HG03095 (cell line): ENCODE data around the gene PRKAR1B.
"Not testable (repeated sequence)": the region's sequence is repeated elsewhere in the genome, so short reads cannot be mapped to it uniquely, and the experiment has no call there.

Source experiments
- ATAC-seq: cut with Tn5 transposase; IDR thresholded peaks from one replicate; pipeline ENCODE4 v1.9.1; 2021; ENCODE audit warnings: moderate library complexity; ENCODE audit not compliant: unreplicated experiment

PRKAR1B gene

GRCh38 chr7:563629-564170 is 163.4 kb downstream of the PRKAR1B start:
- ATAC-seq, result no peak

DNA sequence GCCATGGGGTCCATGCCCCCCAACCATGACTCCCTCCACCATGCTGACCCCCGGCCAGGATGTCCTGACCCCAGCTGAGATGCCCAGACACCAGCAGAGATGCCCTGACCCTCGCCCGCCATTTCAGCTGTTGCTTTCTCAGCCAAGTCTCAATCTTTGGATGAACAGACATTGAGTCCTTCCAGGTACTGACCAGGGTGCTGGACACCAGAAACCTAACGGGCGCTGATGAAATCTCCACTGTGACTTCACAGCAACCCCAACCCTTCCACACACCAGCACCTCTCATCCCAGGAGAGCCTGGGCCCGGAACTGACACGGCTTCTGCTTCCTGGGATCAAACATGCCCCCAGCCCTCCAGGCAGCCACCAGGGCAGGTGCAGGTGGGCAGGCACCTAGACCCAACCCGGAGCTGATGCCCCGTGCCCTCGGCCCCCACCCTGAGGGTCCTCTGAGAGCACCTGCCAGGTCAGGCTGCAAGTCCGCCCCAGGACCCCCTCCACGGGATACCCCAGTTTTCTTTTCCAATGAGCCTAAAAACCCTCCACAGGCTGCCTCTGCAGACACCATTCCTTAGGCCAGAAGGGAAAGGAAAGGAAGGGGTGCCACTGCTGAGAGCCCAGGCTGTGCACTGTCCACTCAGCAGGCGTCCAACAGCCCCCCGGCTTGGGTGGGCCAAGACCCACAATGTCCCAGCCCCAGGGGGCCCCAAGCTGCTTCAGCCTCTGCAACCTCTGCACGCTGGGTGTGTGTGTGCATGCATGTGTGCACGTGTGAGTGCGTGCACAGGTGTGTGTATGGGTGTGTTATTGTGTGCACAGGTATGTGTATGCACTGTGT is 164.1 kb downstream of the PRKAR1B start:
- no peak for ATAC-seq

DNA sequence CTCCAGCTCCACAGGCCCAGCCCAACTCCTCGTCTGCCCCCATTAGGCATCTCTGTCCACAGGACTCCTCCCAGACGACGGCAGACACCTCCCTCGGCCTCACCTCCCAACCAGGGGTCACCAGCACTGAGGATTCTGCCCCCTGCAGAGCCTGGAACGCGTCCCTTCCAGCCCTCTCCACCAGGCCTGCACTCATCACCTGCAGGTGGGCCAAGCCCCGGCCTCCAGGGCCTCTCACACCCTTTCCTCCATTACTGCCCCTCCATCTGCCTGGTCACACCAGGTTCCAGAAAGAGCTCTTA is 164.8 kb downstream of the PRKAR1B start:
- ATAC-seq, result no peak

- no peak for ATAC-seq
Measured at GRCh38 chr7:561631-562373, 165.3 kb downstream of the PRKAR1B start.

- no peak for ATAC-seq
Measured at GRCh38 chr7:560966-561630, 166.0 kb downstream of the PRKAR1B start.

- ATAC-seq, result no peak
Measured at GRCh38 chr7:559396-559705, 167.7 kb downstream of the PRKAR1B start.

GRCh38 chr7:557558-557881 is 169.6 kb downstream of the PRKAR1B start:
- ATAC-seq, result no peak

DNA sequence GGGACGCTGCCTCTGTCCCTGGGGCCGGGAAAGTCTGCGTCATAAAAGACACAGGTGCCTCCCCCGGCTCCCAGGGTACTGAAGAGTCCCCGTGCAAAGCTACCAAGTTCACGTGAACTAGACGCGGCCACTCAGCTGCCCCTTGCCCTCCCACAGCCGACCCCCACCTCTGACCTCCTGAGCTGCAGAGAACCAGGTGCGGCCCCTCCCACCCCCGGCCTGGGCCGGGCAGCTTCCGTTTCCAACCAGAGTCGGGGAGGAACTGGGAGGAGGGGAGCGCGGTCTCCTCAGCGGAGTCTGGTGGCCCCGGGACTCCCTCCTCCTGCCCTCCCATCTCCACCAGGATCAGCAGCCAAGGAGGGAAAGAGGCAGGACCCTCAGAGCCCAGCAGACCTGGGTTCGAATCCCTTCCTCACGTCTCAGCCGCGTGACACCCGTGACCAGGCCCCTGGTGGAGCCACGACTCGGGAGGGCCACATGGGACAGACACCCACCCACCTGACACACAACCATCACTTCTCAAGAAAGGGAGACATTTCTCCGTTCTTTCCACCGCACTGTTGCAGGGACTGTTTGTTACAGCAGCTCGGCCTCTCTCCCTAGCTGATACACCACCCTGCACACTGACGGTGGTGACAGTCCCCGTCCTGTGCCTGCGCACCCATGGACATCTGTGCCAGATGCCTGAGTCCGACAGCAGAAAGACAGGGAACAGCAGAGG is 170.1 kb downstream of the PRKAR1B start:
- no peak for ATAC-seq

DNA sequence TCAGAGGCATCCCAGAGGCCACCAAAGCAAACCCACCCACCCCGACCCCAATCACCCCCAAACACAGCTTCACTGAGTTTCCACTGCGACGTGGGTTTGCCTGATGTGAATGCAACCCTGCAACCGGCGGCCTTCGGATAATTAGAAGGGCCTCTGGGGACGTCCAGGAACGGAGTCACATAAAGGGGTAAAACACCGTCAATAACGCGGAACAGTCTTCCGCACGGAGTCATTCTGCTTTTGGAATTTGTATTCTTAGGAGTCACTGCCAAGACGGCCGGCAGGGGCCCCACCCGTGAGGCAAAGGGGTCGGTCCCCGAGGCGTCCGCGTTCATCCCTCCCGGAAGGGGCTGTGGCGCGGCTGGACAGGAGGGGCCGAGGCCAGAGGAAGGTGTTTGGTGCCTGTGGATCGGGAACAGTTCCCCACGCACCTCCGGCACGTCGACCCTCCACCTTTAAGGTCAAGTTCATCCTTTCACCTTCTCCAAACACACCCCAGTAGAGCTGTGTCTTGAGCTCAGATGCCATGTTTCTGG is 170.7 kb downstream of the PRKAR1B start:
- ATAC-seq, result no peak

DNA sequence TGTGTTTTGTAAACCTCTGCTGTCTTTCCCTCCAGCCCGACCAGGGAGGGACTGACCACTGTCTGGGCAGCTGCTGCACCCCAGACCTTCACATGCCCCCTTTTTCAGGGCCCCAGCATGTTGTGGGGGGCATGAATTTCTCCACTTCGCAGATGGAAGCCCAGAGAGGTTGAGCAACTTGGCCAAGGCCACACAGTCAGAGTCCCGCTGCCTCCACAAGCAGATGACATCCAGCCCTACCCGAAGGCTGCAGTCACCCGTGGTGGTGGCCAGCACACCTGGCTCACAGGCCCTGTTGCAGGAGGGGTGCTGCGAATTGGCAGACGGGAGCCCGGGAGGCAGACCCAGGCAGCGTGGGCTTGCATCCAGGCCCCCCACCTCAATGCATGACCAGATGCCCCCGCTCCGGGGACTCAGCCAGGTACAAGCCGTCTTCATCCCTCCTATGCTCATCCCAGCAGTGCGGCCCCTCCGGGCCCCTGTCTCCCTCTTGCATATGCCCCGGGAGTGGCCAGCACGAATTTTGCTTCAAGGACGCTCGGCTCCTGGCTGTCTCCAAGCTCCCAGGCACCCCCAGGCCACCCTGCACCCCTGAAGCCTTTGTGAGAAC is 171.4 kb downstream of the PRKAR1B start:
- ATAC-seq, result no peak

DNA sequence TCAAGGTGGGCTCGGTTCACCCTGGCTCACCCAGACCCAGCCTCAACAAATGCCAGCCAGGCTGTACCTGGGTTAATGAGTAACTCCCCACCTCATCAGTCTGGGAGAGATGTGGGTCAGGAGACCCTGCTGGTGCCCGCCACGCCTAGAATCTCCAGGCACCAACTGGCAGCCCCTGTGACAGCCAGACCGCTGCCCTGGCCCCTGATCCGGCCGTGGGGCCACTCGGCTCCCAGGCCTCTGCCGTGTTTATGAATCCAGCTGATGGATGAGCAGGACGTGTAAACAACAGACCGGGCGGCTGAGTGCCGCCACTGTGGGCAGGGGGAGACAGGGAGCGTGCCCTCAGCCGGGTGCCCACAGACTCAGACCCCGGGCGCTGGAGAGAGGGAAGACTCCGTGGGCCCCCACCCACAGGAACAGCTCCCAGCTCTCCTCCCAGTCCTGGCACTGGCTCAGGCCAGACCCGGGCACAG is 173.4 kb downstream of the PRKAR1B start:
- no peak for ATAC-seq

DNA sequence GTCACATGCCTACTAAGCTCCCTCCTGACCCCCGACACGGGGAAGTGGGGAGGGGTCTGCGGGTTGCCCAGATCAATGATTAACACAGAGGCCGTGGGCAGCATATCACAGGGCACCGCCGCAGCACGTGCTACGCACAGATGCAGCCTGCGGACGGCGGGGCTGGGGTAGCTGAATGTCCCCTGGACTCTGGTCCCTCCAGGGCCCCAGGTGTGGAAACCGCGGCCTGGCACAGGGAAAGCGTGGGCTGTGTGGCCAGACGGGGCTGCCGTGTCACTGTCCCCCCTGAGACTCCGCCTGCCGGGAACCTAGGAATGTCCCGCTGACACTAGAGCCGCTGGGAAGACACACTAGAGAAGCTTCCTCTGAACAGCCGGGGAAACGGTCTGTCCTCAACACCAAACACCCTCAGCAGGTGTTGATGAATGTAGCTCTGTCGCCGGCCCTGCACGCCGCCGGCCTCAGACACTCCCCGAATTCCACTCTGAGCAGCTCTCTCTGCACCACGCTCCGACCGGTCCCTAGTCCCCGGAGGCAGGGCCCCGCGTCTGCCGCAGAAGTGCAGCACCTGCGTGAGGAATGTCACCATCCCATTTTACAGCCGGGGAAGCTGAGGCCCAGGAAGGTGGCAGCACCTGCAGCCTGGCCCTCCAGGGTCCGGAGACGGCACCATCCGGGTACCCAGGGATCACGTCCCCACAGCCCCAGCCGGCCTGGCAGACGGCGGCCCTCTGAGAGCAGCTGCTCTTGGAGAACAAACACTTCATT is 174.0 kb downstream of the PRKAR1B start:
- no peak for ATAC-seq

DNA sequence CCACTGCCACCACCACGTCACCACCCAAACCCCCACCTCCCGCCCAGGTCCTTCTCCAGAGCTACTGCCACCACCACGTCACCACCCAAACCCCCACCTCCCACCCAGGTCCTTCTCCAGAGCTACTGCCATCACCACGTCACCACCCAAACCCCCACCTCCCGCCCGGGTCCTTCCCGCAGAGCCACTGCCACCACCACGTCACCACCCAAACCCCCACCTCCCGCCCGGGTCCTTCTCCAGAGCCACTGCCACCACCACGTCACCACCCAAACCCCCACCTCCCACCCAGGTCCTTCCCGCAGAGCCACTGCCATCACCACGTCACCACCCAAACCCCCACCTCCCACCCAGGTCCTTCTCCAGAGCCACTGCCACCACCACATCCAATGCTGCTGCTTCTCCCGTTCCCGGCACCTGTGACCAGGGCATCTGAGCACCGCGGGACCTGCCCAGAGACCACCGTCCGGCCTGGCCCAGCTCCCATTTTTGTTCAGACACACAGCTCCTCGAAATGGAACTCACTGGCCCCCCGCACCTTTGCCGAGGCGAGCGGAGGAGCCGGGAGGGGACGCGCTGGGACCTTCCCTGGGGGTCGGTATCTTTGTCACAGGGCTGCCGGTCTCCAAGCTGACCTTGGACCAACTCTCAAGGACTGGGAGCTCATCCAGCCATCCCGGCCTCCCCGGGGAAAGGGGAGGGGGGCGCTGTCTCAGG is 174.8 kb downstream of the PRKAR1B start:
- ATAC-seq, result not testable (repeated sequence)

GRCh38 chr7:551615-551970 is 175.5 kb downstream of the PRKAR1B start:
- ATAC-seq, result not testable (repeated sequence)

DNA sequence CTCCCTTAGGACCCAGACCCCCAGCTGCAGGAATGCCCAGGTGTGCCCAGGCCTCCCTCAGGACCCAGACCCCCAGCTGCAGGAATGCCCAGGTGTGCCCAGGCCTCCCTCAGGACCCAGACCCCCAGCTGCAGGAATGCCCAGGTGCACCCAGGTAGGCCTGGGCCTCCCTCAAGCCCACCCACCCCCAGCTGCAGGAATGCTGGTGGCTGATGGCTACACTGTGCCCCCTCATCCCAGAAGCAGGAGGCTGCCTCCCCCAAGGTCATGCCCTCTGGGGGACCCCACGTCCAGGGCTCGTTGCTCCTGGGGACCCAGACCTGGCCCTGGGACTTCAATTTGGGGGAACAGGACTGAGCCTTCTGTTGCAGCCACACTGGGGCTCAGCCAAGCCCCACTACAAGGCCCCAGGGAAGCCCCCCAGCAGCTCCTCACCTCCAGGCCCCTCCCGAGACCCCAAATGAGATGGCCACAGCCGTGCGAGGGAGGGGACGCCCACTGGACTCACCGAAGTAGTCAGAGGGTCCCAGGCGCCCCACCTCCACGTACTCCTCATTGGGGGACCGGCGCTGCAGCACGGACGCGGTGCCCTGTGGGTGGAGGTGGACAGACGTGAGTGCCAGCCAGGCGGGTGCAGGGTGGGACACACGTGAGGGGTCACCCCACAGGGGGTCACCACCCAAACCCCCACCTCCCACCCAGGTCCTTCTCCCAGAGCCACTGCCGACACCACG is 176.0 kb downstream of the PRKAR1B start:
- ATAC-seq, result no peak

DNA sequence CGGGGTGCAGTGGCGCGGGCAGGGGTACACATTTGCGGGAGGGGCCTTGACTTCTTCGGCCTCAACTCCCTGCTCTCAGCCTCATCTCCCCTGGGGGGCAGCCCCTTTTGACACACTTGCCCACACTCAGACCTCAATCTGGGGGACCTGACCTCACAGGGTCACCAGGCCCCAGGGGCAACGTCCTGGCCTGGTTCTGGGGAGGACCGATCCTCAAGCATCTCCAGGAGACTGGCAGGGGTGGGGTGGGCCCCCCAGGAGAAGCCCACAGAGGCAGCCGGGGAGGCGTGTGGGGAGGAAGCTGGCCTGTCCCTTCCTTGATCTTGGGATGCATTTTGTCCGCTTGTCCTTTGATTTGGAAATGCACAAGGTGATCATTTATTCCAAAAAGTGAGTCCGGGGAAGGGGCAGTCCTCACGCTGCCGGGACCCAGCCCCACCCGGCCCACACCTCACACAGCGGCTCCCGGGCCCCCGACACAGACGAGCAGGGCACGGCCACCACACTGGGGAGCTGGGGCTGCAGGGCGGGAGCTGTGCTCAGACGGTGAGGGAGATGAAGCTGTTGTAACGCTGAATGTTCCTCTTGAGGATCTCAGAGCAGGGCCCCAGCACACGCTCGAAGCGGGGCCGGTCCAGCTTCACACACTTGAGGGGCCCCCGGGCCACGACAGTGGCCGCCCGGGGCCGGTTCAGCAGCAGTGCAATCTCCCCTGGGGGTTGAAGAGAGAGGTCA is 177.0 kb downstream of the PRKAR1B start:
- no peak for ATAC-seq

- no peak for ATAC-seq
Measured at GRCh38 chr7:549066-549890, 177.8 kb downstream of the PRKAR1B start.
